ENCODE results near the gene USP6NL. TPM values are rescaled to one million over a fixed set of nuclear protein-coding genes. Genes with fewer than 3 reads are reported as not detected.

Gene USP6NL
- total and polyA plus RNA-seq, 10 of the 15 experiments (the other 5 are each of a cell fraction or from before 2014, with no cell fraction given): 4.0 to 27.7 (median 18.2) TPM

- BruUV-seq (replicated peaks): no TSS peak
- in situ Hi-C loops (cut with MboI): no loop called here
Observed at GRCh38 chr10:11444155-11444530, 167.3 kb downstream of the USP6NL start.

More at GRCh38 chr10:11444155-11444530, 167.3 kb downstream of the USP6NL start:
- no peak for ATAC-seq
- Histone ChIP-seq H3K4me3 (no peak overlapping the region), H3K9me3 (replicated peaks; ENCODE audit: control insufficient read depth, insufficient read depth, low read length) (no peaks in the 10 kb centered on the region), H3K27me3 (replicated peaks in 1 of 2; ENCODE audit: control insufficient read depth in 2 of 2, insufficient read depth in 2 of 2, low read length in 1 of 2) (no peaks in the 10 kb centered on the region), H4K20me1 (ENCODE audit: control insufficient read depth, insufficient read depth) (no peaks in the 10 kb centered on the region), H3K79me2 (ENCODE audit: control insufficient read depth, insufficient read depth, low read length) (no peaks in the 10 kb centered on the region), H3K4me1 (ENCODE audit: control insufficient read depth, insufficient read depth, low read length) (peaks cover 43% of the 10 kb centered on the region), H3K4me2 (ENCODE audit: control insufficient read depth, insufficient read depth) (no peak overlapping the region), H3K36me3 (ENCODE audit: control insufficient read depth in 2 of 2, insufficient read depth in 2 of 2, low read length in 1 of 2) (no peaks in the 10 kb centered on the region), H3K27ac (ENCODE audit: control insufficient read depth, insufficient read depth) (no peak overlapping the region), H2AFZ (ENCODE audit: control insufficient read depth, low read depth, low read length) (no peak overlapping the region), H3K9ac (ENCODE audit: control insufficient read depth, insufficient read depth, low read length) (no peak overlapping the region)
- RAD21 ChIA-PET (ENCODE audit: unreplicated experiment): no interaction called here
- TF ChIP-seq CHD2 (IDR thresholded peaks at IDR 0.05; ENCODE audit: borderline replicate concordance, low read depth, low read length): no peak
- TF ChIP-seq JUNB (IDR thresholded peaks at IDR 0.05): no peak
- TF ChIP-seq RELB (IDR thresholded peaks at IDR 0.05; ENCODE audit: low read depth): no peak
- no peak for TF ChIP-seq RELA (IDR thresholded peaks at IDR 0.05; ENCODE audit: borderline replicate concordance, partially characterized antibody)
- TF ChIP-seq, protein P1, sequence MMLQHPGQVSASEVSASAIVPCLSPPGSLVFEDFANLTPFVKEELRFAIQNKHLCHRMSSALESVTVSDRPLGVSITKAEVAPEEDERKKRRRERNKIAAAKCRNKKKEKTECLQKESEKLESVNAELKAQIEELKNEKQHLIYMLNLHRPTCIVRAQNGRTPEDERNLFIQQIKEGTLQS (IDR thresholded peaks at IDR 0.05; ENCODE audit: borderline replicate concordance, extremely low read depth, low read depth, low read length): no peak
- TF ChIP-seq ASH2L (IDR thresholded peaks at IDR 0.05; ENCODE audit: borderline replicate concordance, low read depth): no peak
- no peak for DNase-seq (ENCODE audit: low read depth, low spot score)
- CTCF ChIA-PET: interaction anchor here (0.5 kb wide), 1 partner anchor 80 kb away, joined by 3 read pairs; no protein-coding TSS in a partner anchor
- WGBS (ENCODE audit: insufficient coverage, insufficient replicate concordance, low lambda C conversion rate, missing lambda C conversion rate): 91% methylated on average over 10 of the region's 11 CpGs
- POLR2A ChIA-PET: no interaction called here
- FAIRE-seq: no peak
- SMC1A ChIA-PET (ENCODE audit: uncharacterized antibody, unreplicated experiment): no interaction called here
- intact Hi-C loops (cut with micrococcal nuclease; ENCODE audit: unreplicated experiment): loop anchor here (10.0 kb wide), 1 partner anchor 269 kb away; no protein-coding TSS in a partner anchor

All from GM12878 (cell line).